IMR-90 (cell line): ENCODE measurements around the gene UFC1. TPM values are rescaled to one million over a fixed set of nuclear protein-coding genes. Genes with fewer than 3 reads are reported as not detected.

Experiments
- ATAC-seq: fragments of 200-7000 bp; cut with Tn5 transposase; 2 replicates; pipeline ENCODE4 v1.9.1; 2020; ENCODE audit warnings: low read depth, mild to moderate bottlenecking, moderate library complexity
- BruUV-seq: library from RNA; stranded (reverse); fragments of 400-500 nt; replicated peaks from 2 replicates; lab custom pipeline; 2021; lab: Mats Ljungman, UMichigan
- CTCF ChIA-PET: fragments of 300-600 bp; formaldehyde crosslinking; extraction: SDS; loops from one replicate; lab custom pipeline; 2021; ENCODE audit warnings: antibody characterized with exemption; lab: Yijun Ruan, JAX
- POLR2A ChIA-PET: fragments of 300-600 bp; sonication (Branson Sonifier 250); formaldehyde crosslinking; loops from one replicate; lab custom pipeline; 2022; ENCODE audit warnings: antibody characterized with exemption; ENCODE audit not compliant: unreplicated experiment; lab: Charles Lee
- DNase-seq: peaks from one replicate; pipeline ENCODE4 v3.0.0; 2013
- H2AFZ ChIP-seq: replicated peaks from 2 replicates; pipeline ENCODE3; 2013; ENCODE audit warnings: low read length, mild to moderate bottlenecking; ENCODE audit not compliant: poor library complexity
- H2AK5ac ChIP-seq: 2 replicates; pipeline ENCODE4 v1.6.1; 2013; ENCODE audit warnings: low read depth, low read length, inconsistent platforms
- H2AK9ac ChIP-seq: replicated peaks from 2 replicates; pipeline ENCODE3; 2013; ENCODE audit warnings: mild to moderate bottlenecking, low read depth, low read length, moderate library complexity; ENCODE audit not compliant: poor library complexity
- H2BK120ac ChIP-seq: 2 replicates; pipeline ENCODE4 v1.6.1; 2013; ENCODE audit warnings: low read depth, low read length, inconsistent platforms
- H2BK15ac ChIP-seq: 3 replicates; pipeline ENCODE4 v1.6.1; 2013; ENCODE audit warnings: low read depth, low read length, inconsistent platforms
- H2BK20ac ChIP-seq: 2 replicates; pipeline ENCODE4 v1.6.1; 2013; ENCODE audit warnings: low read depth, mild to moderate bottlenecking, inconsistent platforms, low read length, moderate library complexity
- H2BK5ac ChIP-seq: 2 replicates; pipeline ENCODE4 v1.6.1; 2013; ENCODE audit warnings: mild to moderate bottlenecking, low read depth, low read length, inconsistent platforms; ENCODE audit not compliant: poor library complexity, severe bottlenecking
- H3K14ac ChIP-seq: replicated peaks from 2 replicates; pipeline ENCODE4 v1.6.1; 2013; ENCODE audit warnings: low read depth, low read length, inconsistent platforms
- H3K18ac ChIP-seq: 2 replicates; pipeline ENCODE4 v1.6.1; 2013; ENCODE audit warnings: low read depth, low read length, control low read depth
- H3K23ac ChIP-seq: 2 replicates; pipeline ENCODE4 v1.6.1; 2013; ENCODE audit warnings: low read depth, low read length, inconsistent platforms
- H3K27ac ChIP-seq: 2 replicates; pipeline ENCODE4 v1.5.1; 2013; ENCODE audit warnings: mild to moderate bottlenecking, control low read depth, low read length; ENCODE audit not compliant: insufficient read depth
- H3K27me3 ChIP-seq: 2 replicates; pipeline ENCODE4 v1.6.1; 2013; ENCODE audit warnings: low read length; ENCODE audit not compliant: control insufficient read depth, insufficient read depth
- H3K36me3 ChIP-seq: 2 replicates; pipeline ENCODE4 v1.6.1; 2013; ENCODE audit warnings: low read length, mixed read lengths; ENCODE audit not compliant: control insufficient read depth, insufficient read depth
- H3K4ac ChIP-seq: 2 replicates; pipeline ENCODE4 v1.6.1; 2013; ENCODE audit warnings: low read depth, low read length, inconsistent platforms
- H3K4me1 ChIP-seq: 2 replicates; pipeline ENCODE4 v1.6.1; 2013; ENCODE audit warnings: low read length, mixed read lengths; ENCODE audit not compliant: control insufficient read depth, insufficient read depth
- H3K4me2 ChIP-seq: 2 replicates; pipeline ENCODE4 v1.6.1; 2013; ENCODE audit warnings: low read depth, mild to moderate bottlenecking, control low read depth, low read length, moderate library complexity
- H3K4me3 ChIP-seq: 2 replicates; pipeline ENCODE4 v1.5.1; 2013; ENCODE audit warnings: low read depth, mild to moderate bottlenecking, control low read depth, low read length, moderate library complexity; ENCODE audit not compliant: insufficient read depth
- H3K56ac ChIP-seq: 2 replicates; pipeline ENCODE4 v1.6.1; 2013; ENCODE audit warnings: low read length, inconsistent platforms; ENCODE audit not compliant: insufficient read depth; ENCODE audit errors: extremely low read depth
- H3K79me1 ChIP-seq, 2 experiments: 2 replicates each; pipeline ENCODE4 v1.6.1; 2013; ENCODE audit warnings: low read length in 2 of 2, inconsistent platforms in 1 of 2, low read depth in 1 of 2
- H3K9ac ChIP-seq: 2 replicates; pipeline ENCODE4 v1.6.1; 2013; ENCODE audit warnings: low read depth, low read length, control low read depth
- H3K9me1 ChIP-seq: 2 replicates; pipeline ENCODE4 v1.6.1; 2013; ENCODE audit warnings: low read length, inconsistent platforms; ENCODE audit not compliant: insufficient read depth
- H3K9me3 ChIP-seq: 2 replicates; pipeline ENCODE4 v1.6.1; 2013; ENCODE audit warnings: low read length; ENCODE audit not compliant: control insufficient read depth, insufficient read depth
- H4K20me1 ChIP-seq: 2 replicates; pipeline ENCODE4 v1.6.1; 2013; ENCODE audit warnings: low read length, inconsistent platforms; ENCODE audit not compliant: insufficient read depth
- H4K5ac ChIP-seq: 2 replicates; pipeline ENCODE4 v1.6.1; 2013; ENCODE audit warnings: mild to moderate bottlenecking, low read depth, low read length, control low read depth
- H4K8ac ChIP-seq, 2 experiments: 2 replicates each; pipeline ENCODE4 v1.6.1; 2013; ENCODE audit warnings: low read depth in 2 of 2, low read length in 2 of 2, control low read depth in 1 of 2, inconsistent platforms in 1 of 2
- H4K91ac ChIP-seq: 2 replicates; pipeline ENCODE4 v1.6.1; 2013; ENCODE audit warnings: low read depth, low read length, inconsistent platforms; ENCODE audit not compliant: insufficient read depth
- BHLHE40 ChIP-seq: fragments of 150-350 bp; IDR thresholded peaks from 2 replicates; pipeline ENCODE4 v1.6.1; 2016; ENCODE audit warnings: mild to moderate bottlenecking, low read depth, low read length
- CEBPB ChIP-seq: IDR thresholded peaks from 2 replicates; pipeline ENCODE4 v1.6.1; 2012; ENCODE audit warnings: low read depth, low read length, improper control_type of control experiment
- CHD1 ChIP-seq: IDR thresholded peaks from 2 replicates; pipeline ENCODE4 v1.6.1; 2012; ENCODE audit warnings: low read depth, low read length, improper control_type of control experiment
- CTCF ChIP-seq: conservative IDR thresholded peaks from 2 replicates; pipeline ENCODE4 v1.5.1; 2012; ENCODE audit warnings: mild to moderate bottlenecking, low read depth, low read length, improper control_type of control experiment
- ELK1 ChIP-seq: fragments of 150-350 bp; IDR thresholded peaks from 2 replicates; pipeline ENCODE4 v1.6.1; 2016; ENCODE audit warnings: low read depth, mild to moderate bottlenecking, low read length, moderate library complexity, borderline replicate concordance
- FOS ChIP-seq: fragments of 150-350 bp; IDR thresholded peaks from 2 replicates; pipeline ENCODE4 v1.6.1; 2016; ENCODE audit warnings: low read depth, low read length
- MAFK ChIP-seq: IDR thresholded peaks from 2 replicates; pipeline ENCODE4 v1.6.1; 2012; ENCODE audit warnings: low read depth, low read length, improper control_type of control experiment
- MAZ ChIP-seq: IDR thresholded peaks from 2 replicates; pipeline ENCODE4 v1.6.1; 2012; ENCODE audit warnings: low read depth, mild to moderate bottlenecking, low read length, improper control_type of control experiment, moderate library complexity, borderline replicate concordance
- MXI1 ChIP-seq: IDR thresholded peaks from 2 replicates; pipeline ENCODE4 v1.6.1; 2012; ENCODE audit warnings: low read depth, mild to moderate bottlenecking, low read length, moderate library complexity, borderline replicate concordance
- NFE2L2 ChIP-seq: fragments of 150-350 bp; IDR thresholded peaks from 2 replicates; pipeline ENCODE4 v1.6.1; 2016; ENCODE audit warnings: low read depth, mild to moderate bottlenecking, low read length
- POLR2A ChIP-seq: IDR thresholded peaks from 2 replicates; pipeline ENCODE4 v1.6.1; 2012; ENCODE audit warnings: mild to moderate bottlenecking, low read depth, low read length
- RCOR1 ChIP-seq: IDR thresholded peaks from 2 replicates; pipeline ENCODE4 v1.6.1; 2012; ENCODE audit warnings: mild to moderate bottlenecking, low read length, improper control_type of control experiment; ENCODE audit not compliant: insufficient replicate concordance
- RFX5 ChIP-seq: IDR thresholded peaks from 2 replicates; pipeline ENCODE4 v1.8.0; 2012; ENCODE audit warnings: low read depth, mild to moderate bottlenecking, low read length, moderate library complexity
- USF2 ChIP-seq: fragments of 150-350 bp; IDR thresholded peaks from 2 replicates; pipeline ENCODE4 v1.6.1; 2017; ENCODE audit warnings: mild to moderate bottlenecking, antibody characterized with exemption, low read length, low read depth
- WGBS, 2 experiments: methylation state at CpG; one replicate each; pipeline versions ENCODE4 v1.1.5 to v1.1.7; 2013; ENCODE audit warnings: missing lambda C conversion rate in 2 of 2; ENCODE audit not compliant: insufficient read length in 1 of 2; ENCODE audit errors: extremely low coverage in 2 of 2; 5-methylcytosine and 5-hydroxymethylcytosine counted together
- dilution Hi-C: fragments of 300-500 bp; cut with HindIII; formaldehyde crosslinking; loops from one replicate; pipeline ENCODE4 v1.14.3; 2018; ENCODE audit warnings: low sequenced_read_pairs; ENCODE audit not compliant: unreplicated experiment
- in situ Hi-C: fragments of 300-500 bp; cut with MboI; formaldehyde crosslinking; loops from 3 replicates; pipeline ENCODE4 v1.14.3; 2019; ENCODE audit warnings: low sequenced_read_pairs, inconsistent platforms, mixed read lengths
- intact Hi-C: fragments of 100-400 bp; cut with micrococcal nuclease; formaldehyde crosslinking; loops from 2 replicates; pipeline ENCODE4 v1.10.0; 2022
- polyA plus RNA-seq, 3 experiments: library from polyadenylated mRNA; depleted of rRNA; stranded (reverse); fragments of >200 nt; gene quantifications; 2 replicates each; pipeline ENCODE4 v1.2.3, GENCODE V29; 2012; ENCODE audit warnings: low replicate concordance in 1 of 3
- total RNA-seq: library from RNA; depleted of rRNA; stranded (reverse); fragments of >200 nt; gene quantifications from 2 replicates; pipeline ENCODE4 v1.2.3, GENCODE V29; 2012

UFC1 gene
- total and polyA plus RNA-seq, 2 of the 4 experiments (the other 2 are of a cell fraction) = 134 to 140 TPM

GRCh38 chr1:161119092-161119903 is 34.5 kb upstream of the UFC1 start:
- CTCF ChIA-PET = no interaction called here
- dilution Hi-C loops = no loop called here
- 60% methylated on average over 4 of the region's 10 CpGs; no CpG with 5 or more reads in 1 of the 2 experiments for WGBS, 2 experiments
- no peak for TF ChIP-seq BHLHE40
- TF ChIP-seq ELK1 = no peak
- TF ChIP-seq MAFK = no peak
- TF ChIP-seq CEBPB = no peak
- peak; percentile 52 for TF ChIP-seq CTCF
- no peak for TF ChIP-seq FOS
- no peak for TF ChIP-seq MAZ
- TF ChIP-seq CHD1 = no peak
- TF ChIP-seq RFX5 = no peak
- TF ChIP-seq USF2 = no peak
- TF ChIP-seq POLR2A = no peak
- TF ChIP-seq MXI1 = no peak
- no peak for TF ChIP-seq NFE2L2
- TF ChIP-seq RCOR1 = no peak

More at GRCh38 chr1:161119092-161119903, 34.5 kb upstream of the UFC1 start:
- Histone ChIP-seq H4K5ac (no peak overlapping the region), H3K27me3 (no peaks in the 10 kb centered on the region), H3K9me3 (no peaks in the 10 kb centered on the region), H3K23ac (peak overlapping the region; percentile 77; the same call in 1 of the 2 replicates), H2AK5ac (peak overlapping the region; percentile 84; the same call in 1 of the 2 replicates), H3K56ac (0 out of 2 replicates have a peak overlapping the region, but pooled peaks have one; percentile 73), H3K4me3 (0 out of 2 replicates have a peak overlapping the region, but pooled peaks have one; percentile 87), H2BK15ac (no peak overlapping the region), H4K91ac (no peak overlapping the region), H2AK9ac (peak overlapping the region; percentile 10), H3K14ac (no peak overlapping the region), H2AFZ (no peak overlapping the region), H3K4ac (peak overlapping the region; percentile 68; the same call in 1 of the 2 replicates), H2BK20ac (no peak overlapping the region), H3K9me1 (peaks cover 25% of the 10 kb centered on the region), H2BK5ac (peak overlapping the region; percentile 54), H3K36me3 (peaks cover 45% of the 10 kb centered on the region), H3K4me1 (peaks cover 16% of the 10 kb centered on the region), H3K9ac (peak overlapping the region; percentile 74), H3K27ac (peak overlapping the region; percentile 82; the same call in 1 of the 2 replicates), H3K4me2 (peak overlapping the region; percentile 88), H3K18ac (no peak overlapping the region), H2BK120ac (no peak overlapping the region), H4K20me1 (peaks cover 35% of the 10 kb centered on the region), H4K8ac (peak overlapping the region; percentile 34 to 84; a peak in 3 of 4 replicates), H3K79me1 (peaks cover 31 to 79% of the 10 kb centered on the region in 2 experiments)
- POLR2A ChIA-PET = no interaction called here
- DNase-seq (peak; percentile 75), ATAC-seq (peak; percentile 35)
- intact Hi-C loops (no loop called here), in situ Hi-C loops (no loop called here)
- TSS peak; percentile 41 for BruUV-seq
